ENCODE results near the gene CCDC24. TPM values are rescaled to one million over a fixed set of nuclear protein-coding genes. Genes with fewer than 3 reads are reported as not detected.

CCDC24 gene
- total and polyA plus RNA-seq, 9 of the 15 experiments (the other 6 are each of a cell fraction or from before 2014, with no cell fraction given): 0.31 to 4.5 (median 1.5) TPM

DNA sequence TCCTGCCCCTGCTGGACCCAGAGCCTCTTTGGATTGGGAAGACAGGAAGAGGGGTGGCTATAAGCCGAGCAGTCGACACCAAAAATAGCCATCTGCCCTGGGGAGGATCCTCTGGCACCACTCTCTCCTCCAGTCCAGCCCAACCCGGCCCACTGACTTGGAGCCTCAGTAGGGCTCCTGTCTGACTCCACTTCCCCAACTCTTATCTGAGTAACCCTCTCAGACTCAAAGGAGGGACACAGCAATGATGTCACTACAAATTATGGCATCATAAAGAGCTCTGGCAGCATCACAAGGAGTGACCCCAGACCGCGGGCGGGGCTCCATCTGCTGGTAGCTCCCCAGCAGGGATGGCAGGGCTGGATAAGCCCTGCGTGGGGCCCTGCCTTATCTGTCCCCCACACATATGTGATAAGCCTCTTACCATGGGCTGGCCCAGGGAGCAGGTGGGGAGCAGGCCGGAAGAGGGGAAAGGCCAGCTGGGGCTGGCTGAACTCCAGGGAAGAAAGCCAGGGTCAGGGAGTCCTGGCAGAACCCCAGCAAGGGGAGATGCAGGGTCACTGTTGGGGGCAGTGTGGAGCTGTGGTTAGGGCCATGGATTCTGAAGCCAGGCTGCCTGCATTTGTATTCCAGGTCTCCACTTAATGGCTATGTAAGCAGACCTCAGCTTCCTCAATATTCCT lies 44.5 kb downstream of the CCDC24 start (continued):
- TF ChIP-seq, protein P1, sequence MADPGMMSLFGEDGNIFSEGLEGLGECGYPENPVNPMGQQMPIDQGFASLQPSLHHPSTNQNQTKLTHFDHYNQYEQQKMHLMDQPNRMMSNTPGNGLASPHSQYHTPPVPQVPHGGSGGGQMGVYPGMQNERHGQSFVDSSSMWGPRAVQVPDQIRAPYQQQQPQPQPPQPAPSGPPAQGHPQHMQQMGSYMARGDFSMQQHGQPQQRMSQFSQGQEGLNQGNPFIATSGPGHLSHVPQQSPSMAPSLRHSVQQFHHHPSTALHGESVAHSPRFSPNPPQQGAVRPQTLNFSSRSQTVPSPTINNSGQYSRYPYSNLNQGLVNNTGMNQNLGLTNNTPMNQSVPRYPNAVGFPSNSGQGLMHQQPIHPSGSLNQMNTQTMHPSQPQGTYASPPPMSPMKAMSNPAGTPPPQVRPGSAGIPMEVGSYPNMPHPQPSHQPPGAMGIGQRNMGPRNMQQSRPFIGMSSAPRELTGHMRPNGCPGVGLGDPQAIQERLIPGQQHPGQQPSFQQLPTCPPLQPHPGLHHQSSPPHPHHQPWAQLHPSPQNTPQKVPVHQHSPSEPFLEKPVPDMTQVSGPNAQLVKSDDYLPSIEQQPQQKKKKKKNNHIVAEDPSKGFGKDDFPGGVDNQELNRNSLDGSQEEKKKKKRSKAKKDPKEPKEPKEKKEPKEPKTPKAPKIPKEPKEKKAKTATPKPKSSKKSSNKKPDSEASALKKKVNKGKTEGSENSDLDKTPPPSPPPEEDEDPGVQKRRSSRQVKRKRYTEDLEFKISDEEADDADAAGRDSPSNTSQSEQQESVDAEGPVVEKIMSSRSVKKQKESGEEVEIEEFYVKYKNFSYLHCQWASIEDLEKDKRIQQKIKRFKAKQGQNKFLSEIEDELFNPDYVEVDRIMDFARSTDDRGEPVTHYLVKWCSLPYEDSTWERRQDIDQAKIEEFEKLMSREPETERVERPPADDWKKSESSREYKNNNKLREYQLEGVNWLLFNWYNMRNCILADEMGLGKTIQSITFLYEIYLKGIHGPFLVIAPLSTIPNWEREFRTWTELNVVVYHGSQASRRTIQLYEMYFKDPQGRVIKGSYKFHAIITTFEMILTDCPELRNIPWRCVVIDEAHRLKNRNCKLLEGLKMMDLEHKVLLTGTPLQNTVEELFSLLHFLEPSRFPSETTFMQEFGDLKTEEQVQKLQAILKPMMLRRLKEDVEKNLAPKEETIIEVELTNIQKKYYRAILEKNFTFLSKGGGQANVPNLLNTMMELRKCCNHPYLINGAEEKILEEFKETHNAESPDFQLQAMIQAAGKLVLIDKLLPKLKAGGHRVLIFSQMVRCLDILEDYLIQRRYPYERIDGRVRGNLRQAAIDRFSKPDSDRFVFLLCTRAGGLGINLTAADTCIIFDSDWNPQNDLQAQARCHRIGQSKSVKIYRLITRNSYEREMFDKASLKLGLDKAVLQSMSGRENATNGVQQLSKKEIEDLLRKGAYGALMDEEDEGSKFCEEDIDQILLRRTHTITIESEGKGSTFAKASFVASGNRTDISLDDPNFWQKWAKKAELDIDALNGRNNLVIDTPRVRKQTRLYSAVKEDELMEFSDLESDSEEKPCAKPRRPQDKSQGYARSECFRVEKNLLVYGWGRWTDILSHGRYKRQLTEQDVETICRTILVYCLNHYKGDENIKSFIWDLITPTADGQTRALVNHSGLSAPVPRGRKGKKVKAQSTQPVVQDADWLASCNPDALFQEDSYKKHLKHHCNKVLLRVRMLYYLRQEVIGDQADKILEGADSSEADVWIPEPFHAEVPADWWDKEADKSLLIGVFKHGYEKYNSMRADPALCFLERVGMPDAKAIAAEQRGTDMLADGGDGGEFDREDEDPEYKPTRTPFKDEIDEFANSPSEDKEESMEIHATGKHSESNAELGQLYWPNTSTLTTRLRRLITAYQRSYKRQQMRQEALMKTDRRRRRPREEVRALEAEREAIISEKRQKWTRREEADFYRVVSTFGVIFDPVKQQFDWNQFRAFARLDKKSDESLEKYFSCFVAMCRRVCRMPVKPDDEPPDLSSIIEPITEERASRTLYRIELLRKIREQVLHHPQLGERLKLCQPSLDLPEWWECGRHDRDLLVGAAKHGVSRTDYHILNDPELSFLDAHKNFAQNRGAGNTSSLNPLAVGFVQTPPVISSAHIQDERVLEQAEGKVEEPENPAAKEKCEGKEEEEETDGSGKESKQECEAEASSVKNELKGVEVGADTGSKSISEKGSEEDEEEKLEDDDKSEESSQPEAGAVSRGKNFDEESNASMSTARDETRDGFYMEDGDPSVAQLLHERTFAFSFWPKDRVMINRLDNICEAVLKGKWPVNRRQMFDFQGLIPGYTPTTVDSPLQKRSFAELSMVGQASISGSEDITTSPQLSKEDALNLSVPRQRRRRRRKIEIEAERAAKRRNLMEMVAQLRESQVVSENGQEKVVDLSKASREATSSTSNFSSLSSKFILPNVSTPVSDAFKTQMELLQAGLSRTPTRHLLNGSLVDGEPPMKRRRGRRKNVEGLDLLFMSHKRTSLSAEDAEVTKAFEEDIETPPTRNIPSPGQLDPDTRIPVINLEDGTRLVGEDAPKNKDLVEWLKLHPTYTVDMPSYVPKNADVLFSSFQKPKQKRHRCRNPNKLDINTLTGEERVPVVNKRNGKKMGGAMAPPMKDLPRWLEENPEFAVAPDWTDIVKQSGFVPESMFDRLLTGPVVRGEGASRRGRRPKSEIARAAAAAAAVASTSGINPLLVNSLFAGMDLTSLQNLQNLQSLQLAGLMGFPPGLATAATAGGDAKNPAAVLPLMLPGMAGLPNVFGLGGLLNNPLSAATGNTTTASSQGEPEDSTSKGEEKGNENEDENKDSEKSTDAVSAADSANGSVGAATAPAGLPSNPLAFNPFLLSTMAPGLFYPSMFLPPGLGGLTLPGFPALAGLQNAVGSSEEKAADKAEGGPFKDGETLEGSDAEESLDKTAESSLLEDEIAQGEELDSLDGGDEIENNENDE (IDR thresholded peaks at IDR 0.05; ENCODE audit: low read depth, low read length): no peak
- TF ChIP-seq, protein P2, sequence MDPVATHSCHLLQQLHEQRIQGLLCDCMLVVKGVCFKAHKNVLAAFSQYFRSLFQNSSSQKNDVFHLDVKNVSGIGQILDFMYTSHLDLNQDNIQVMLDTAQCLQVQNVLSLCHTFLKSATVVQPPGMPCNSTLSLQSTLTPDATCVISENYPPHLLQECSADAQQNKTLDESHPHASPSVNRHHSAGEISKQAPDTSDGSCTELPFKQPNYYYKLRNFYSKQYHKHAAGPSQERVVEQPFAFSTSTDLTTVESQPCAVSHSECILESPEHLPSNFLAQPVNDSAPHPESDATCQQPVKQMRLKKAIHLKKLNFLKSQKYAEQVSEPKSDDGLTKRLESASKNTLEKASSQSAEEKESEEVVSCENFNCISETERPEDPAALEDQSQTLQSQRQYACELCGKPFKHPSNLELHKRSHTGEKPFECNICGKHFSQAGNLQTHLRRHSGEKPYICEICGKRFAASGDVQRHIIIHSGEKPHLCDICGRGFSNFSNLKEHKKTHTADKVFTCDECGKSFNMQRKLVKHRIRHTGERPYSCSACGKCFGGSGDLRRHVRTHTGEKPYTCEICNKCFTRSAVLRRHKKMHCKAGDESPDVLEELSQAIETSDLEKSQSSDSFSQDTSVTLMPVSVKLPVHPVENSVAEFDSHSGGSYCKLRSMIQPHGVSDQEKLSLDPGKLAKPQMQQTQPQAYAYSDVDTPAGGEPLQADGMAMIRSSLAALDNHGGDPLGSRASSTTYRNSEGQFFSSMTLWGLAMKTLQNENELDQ (CRISPR knock-in tag; IDR thresholded peaks at IDR 0.05; ENCODE audit: borderline replicate concordance): no peak
- TF ChIP-seq CHD1 (IDR thresholded peaks at IDR 0.05; ENCODE audit: low read length) (no peak), MCM2 (IDR thresholded peaks at IDR 0.05; ENCODE audit: low read depth) (no peak), ATF1 (CRISPR knock-in tag; IDR thresholded peaks at IDR 0.05) (peak; percentile 77; the same call in 1 of the 2 replicates), ATF1 (tag; IDR thresholded peaks at IDR 0.05) (peak; percentile 99), SMARCA4 (IDR thresholded peaks at IDR 0.05) (peak; percentile 99)
